Left lobe of liver (tissue), 2 donors: ENCODE measurements around the gene TMEM236. TPM values are rescaled to one million over a fixed set of nuclear protein-coding genes. Genes with fewer than 3 reads are reported as not detected.

ENCODE experiments used
- ATAC-seq: fragments of 200-7000 bp; cut with Tn5 transposase; one replicate; pipeline ENCODE4 v1.9.1; 2020; ENCODE audit warnings: mild to moderate bottlenecking, moderate library complexity
- DNase-seq: peaks from one replicate; pipeline ENCODE4 v3.0.0-alpha.2; 2020; ENCODE audit warnings: low spot score
- total RNA-seq: library from RNA; stranded (reverse); gene quantifications from one replicate; pipeline ENCODE4 v1.2.1, GENCODE V29; 2021
- donor health status: DM: no; HTN: no; CAD: no; lungs with moderate emphysema.
- donor health status: DM: no; HTN: yes; CAD: no.

TMEM236 gene
- total RNA-seq, 1 donor from 2014 or later: 0.15 TPM

DNA sequence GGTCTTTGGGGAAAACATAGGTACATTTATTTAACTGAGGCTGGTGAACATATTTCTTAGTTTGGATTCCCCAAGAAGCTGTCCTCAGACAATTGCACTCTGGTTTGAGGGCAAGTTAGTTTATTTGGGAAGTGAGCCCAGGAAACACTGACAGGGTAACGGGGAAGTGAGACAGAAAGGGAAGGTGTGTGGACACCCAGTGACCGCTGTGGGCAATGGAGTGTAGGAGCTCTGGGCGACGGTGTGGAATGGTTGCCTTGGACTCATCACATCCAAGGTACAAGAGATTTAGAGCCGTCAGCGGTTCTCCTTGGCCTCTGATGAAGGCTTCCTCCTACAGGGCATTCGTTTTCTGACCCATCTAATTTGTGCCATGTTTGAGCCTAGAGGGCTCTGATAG, 64.2 kb downstream of the TMEM236 start:
- DNase-seq (no peak), ATAC-seq (peak; percentile 30)

DNA sequence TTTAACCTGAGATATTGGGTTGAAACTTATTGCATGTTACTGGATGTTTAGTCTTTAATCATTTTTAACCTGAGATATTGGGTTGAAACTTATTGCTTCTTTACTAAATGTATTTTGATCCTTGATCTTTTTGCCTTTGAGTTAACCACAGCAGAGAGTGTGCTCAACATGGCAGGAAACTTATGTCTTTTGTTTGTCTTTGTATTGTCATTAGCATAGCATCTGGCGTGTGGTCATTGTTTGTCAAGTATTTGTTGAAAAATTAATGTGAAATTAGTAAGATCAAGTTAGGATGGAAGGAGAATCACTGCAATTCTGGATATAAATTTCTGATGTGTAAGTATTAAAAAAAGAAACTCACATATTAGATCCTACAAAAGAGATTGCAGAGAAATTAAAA, 65.3 kb downstream of the TMEM236 start:
- DNase-seq: no peak
- no peak for ATAC-seq

DNA sequence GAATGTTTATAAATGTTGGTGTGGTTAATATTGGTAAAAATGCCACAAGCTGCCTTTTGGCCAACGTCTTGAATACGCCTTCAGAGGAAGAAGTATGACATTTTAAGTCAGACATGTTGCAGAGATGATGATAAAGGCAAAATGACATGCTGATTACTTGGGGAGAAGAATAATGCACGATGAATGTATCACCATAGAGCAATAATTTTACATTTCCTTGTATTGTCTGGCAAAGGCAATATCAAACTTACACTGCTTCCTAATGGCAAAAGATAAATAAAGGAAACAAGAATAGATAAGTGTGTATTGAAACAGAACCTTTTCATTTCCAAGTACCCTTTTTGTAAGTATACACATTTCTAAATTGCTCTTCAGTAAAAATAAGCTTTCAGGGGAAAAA, 65.8 kb downstream of the TMEM236 start:
- ATAC-seq (no peak), DNase-seq (no peak)

DNA sequence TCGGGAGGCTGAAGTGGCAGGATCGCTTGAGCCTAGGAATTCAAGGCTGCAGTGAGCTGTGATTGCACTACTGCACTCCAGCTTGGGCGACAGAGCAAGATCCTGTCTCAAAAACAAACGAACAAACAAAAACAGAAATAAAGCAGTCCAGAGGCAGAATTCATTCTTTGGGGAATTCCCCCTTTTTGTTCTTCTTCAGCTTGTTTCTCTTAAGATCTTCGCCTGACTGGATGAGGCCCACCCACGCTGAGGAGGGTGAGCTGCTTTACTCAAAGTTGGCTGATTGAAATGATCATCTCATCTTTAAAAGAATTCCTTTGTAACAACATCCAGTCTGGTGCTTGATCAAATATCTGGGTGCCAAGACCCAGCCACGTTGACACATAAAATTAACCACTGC, 67.8 kb downstream of the TMEM236 start:
- no peak for ATAC-seq
- no peak for DNase-seq

DNA sequence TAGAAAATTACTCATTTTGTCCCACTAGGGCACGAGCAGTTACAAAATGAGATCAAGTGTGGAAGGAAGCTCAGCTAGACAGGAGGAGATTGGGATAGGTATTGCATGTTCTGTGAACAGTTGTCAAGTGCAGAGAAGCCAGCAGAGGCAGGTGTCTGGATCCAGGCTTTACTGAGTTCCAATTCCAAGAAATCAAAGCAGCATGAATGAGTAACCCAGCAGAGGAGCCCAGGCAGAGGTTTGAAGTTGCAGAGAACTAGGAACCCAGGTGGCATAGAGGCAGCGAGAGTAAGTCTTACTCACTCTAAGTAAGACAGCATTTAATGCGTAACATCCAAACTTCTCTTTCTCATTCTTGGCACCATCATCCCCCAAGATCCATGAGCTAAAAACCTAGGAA, 68.9 kb downstream of the TMEM236 start:
- DNase-seq: no peak
- ATAC-seq: no peak

DNA sequence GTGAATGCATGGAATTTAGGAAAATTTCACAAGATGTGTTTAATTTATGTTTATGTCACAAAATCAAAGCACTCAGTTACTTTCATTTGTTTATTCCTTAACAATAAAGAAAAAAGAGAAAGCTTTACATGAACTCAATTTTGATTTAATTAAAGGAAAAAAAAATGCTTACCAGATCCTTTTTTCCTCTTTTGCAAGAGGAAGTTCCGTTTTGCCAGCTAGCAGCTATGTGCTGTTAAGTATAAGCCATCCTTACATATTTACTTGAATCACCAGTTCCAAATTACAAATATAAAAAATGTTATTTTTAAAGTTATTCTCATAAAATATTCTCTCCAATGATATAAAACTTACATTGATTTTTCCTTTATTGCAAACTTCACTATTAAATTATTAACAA, 69.9 kb downstream of the TMEM236 start:
- ATAC-seq: no peak

DNA sequence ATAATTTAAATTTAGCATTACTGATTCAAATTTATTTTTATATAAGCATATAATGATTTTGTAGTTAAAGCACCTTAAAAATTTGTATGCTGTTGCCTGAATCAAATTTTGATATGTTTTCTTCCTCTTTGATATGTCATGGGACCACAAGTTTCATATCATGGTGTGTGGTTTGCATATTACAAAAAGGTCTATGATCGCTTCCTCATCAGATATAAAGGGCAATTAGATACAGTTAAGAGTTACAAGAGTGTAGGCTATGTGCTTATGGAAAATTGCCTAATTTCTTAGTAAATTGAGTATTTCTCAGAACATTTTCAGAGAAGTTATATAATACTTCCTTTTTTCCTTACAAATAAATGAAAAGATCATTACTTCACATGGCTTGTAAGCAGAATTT, 79.3 kb downstream of the TMEM236 start:
- ATAC-seq (no peak), DNase-seq (no peak)

More for the DNA sequence above, 69.9 kb downstream of the TMEM236 start:
- no peak for DNase-seq

DNA sequence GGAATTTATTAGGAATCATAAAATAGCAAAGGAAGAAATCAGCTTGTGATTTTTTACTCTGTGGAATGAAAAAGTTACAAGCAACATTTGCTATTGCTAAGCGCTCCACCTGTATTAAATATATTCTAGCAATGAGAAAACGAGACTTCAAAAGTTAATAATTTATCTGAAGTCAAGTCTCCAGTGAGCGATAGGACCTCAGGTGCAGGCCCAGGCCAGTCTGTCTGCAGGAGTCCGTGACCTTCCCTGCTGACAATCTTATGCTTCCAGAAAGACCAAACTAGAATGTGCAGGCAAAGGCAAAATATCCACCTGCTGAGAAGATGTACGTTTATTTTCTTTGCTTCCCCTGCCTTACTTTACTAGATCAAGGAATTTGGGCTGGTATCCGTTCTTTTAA, 79.9 kb downstream of the TMEM236 start:
- DNase-seq (no peak), ATAC-seq (no peak)

DNA sequence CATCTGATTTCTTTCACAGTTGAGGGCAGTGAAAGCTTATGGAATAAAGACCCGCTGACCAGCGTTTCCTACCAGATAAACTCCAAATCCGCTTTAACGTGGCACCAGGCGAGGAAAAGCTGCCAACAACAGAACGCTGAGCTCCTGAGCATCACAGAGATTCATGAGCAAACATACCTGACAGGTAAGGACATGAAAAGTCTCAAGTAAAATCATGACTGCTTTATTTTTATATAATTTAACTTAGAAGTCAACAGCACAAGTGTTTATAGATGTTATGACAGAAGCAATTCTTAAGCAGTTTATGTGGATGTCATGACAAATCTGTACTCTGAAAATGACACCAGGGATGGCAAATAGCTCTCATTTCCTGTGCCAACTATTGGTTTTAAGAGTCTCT, 81.7 kb downstream of the TMEM236 start:
- ATAC-seq: no peak
- no peak for DNase-seq

DNA sequence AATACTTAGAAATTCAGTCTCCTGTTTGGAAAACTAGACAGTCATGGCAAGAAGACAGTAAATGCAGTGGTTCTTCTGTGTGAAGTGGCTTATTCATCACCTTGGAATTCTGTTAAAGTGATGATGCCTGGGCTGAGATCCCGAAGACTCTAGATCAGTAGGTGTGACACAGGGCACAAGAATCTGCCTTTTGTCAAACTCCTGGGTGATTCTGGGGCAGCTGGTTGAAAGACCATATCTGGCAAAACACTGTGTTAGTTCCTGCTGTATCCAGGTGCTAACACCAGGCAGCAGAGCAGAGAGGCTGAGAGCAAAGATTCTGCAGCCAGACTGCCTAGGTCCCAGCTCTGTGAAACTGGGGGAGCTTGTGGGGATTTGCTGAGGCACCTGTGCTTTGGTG, 83.7 kb downstream of the TMEM236 start:
- DNase-seq (no peak), ATAC-seq (no peak)

DNA sequence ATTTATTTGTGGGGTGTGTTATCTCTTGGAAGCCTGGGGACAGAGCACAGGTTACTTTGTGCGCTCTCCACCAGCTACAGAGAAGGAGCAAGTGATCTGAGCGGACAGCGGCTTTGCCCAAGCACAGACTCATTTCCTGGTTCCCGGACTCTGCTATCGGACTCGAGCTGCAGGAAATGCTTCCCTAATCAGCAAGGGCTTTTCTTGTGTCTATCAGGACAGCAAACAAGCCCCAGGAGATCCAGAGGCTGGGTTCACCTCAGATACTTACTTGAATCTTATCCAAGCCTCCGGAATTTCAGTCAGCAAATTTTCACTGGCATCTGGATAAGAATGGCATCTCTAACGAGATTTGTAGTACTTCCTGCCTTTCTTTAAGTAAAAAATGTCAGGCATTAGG, 84.9 kb downstream of the TMEM236 start:
- ATAC-seq (peak; percentile 75), DNase-seq (peak; percentile 52)

DNA sequence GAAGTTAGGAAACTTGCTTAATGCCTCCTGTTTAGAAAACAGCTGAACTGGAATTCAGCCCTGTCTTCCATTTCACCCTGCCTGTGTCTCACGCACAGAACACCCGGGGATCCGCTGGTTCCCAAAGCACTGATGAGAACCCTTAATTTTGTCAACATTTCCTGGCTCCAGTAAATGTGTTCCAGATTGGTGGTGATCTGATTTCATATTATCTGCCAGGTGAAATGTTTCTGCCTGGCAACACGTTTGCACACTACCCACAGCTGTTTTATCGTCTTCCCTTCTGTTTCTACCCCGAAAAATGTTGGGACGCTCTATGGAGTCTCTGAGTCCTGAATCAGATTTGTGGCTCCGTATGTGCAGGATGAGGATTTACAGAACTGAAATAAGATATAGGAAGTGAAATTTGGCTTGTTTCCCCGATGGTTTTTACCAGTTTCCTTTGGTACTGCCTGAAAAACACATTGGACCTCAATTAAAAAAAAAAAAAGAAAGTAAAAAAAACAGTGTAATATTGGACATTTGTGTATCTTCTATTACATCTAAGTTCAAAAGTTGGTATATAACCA, 86.2 kb downstream of the TMEM236 start:
- DNase-seq (no peak), ATAC-seq (no peak)

DNA sequence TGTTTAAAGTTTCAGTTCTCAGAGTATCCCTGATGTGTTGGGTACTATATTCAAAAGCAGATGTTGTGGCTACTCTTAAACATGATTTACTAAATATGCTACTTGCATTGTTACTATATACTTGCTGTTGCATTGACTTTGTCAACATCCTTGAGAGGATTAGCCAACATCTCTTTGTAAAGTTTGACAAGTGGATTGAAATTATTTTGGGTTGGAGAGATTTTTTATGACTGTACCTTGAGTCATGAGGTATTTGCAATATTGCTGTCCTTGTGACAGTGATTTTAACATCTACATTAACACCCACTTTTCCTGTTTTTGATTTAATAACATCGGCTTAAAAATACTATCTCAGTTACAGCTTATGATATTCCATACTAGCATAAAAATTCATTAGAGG, 89.0 kb downstream of the TMEM236 start:
- DNase-seq (no peak), ATAC-seq (no peak)

DNA sequence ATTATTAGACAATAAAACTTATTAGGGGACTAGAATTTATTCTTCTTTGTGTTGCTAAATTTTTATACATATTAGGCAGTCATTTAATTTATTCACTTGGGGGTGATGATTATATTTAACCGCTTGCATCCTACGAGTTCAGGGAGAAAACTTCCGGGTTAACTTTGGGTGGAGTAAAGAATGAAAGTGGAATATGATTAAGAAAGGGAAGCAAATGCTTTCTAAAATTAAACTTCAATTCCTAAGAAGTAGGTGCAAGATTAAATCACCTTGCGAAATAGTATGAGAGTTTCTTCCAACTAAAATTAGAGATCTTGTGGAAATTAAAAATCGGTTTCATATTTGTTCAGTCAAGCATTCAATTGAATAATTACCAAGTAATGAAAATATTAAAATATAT, 90.6 kb downstream of the TMEM236 start:
- DNase-seq (no peak), ATAC-seq (no peak)

DNA sequence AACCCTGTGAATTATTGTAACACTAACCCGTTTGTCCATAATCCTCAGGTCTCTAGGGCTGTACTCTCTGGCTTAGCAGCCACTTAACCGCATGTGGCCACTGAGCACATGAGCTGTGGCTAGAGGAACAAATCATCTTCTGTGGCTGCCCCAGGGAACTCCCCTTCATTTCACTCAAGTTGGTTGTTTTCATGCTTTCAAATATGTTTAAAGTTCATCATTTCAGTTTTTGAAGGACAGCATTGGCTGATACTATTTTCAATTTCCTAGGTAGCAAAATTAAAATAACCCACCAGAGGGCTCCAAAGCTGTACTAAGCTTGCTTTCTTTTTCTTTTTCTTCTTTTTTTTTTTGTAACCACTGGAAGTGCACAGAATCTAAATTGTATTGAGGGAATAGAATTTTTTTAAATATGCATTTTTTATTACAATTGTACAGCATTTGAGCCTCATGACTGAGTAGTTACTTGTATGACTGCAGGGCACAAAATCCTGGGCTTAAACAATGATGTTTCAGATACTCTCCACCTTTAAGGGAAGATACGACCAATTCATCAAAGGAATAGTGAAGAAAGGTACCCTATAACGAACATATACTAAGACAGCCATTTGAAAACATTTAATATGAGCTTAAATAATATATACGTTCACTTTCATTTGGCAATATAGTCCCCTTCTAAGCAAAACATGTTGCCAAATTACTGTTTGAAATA, 95.7 kb downstream of the TMEM236 start:
- no peak for DNase-seq
- ATAC-seq: peak; percentile 70

DNA sequence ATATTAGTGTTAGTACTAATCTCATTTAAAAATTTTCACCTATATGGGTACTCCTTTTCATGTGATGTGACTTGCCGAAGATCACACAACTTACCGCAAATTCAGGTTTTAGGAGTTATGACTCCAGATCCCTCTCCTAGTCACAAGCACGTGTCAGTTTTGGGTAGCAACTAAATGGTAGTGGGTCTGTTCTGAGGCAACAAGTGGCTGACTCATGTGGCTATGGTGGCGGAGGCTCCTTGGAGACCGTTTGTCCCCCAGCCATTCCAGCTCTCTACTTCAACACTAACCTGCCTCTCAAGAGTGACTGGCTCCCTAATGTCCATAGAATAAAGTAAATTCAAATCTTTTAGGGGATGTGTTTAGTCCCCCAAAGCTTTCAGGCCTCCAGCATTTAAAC, 96.6 kb downstream of the TMEM236 start:
- DNase-seq (no peak), ATAC-seq (no peak)

Other genes starting within 250 kb of the TMEM236 start
- 2.9 TPM for gene HACD1, start 134.8 kb upstream of the TMEM236 start, total RNA-seq
- gene STAM, start 108.0 kb upstream of the TMEM236 start, total RNA-seq: 5.9 TPM
- gene MRC1, start 57.1 kb downstream of the TMEM236 start, total RNA-seq: 30.9 TPM
- gene SLC39A12, start 199.7 kb downstream of the TMEM236 start, total RNA-seq: 0.08 TPM